SK-N-SH treated with all-trans-retinoic acid at 6 μM for 48 hours (cell line): ENCODE measurements around the gene TMEM54.

Source experiments
- ATAC-seq: fragments of 200-7000 bp; cut with Tn5 transposase; 3 replicates; pipeline ENCODE4 v1.9.1; 2020; ENCODE audit warnings: mild to moderate bottlenecking, moderate library complexity
- ARNTL ChIP-seq: fragments of 450-650 bp; formaldehyde crosslinking; IDR thresholded peaks from 2 replicates; pipeline ENCODE4 v1.5.0; 2020; ENCODE audit warnings: low read depth, mild to moderate bottlenecking, moderate library complexity, borderline replicate concordance
- BACH2 ChIP-seq: fragments of 250-450 bp; sonication (Bioruptor Pico); IDR thresholded peaks from 2 replicates; pipeline ENCODE4 v1.9.0; 2021; ENCODE audit warnings: mild to moderate bottlenecking, borderline replicate concordance
- CSDC2 ChIP-seq: fragments of 250-450 bp; sonication (Bioruptor Pico); IDR thresholded peaks from 2 replicates; pipeline ENCODE4 v1.5.0; 2020; ENCODE audit warnings: mild to moderate bottlenecking, moderate library complexity
- ESRRG ChIP-seq: fragments of 250-450 bp; sonication (Bioruptor Pico); IDR thresholded peaks from 2 replicates; pipeline ENCODE4 v1.6.1; 2021; ENCODE audit warnings: mild to moderate bottlenecking
- GLIS3 ChIP-seq: fragments of 250-450 bp; sonication (Bioruptor Pico); IDR thresholded peaks from 2 replicates; pipeline ENCODE4 v1.5.0; 2020; ENCODE audit warnings: mild to moderate bottlenecking, moderate library complexity
- OSR1 ChIP-seq: fragments of 250-450 bp; sonication (Bioruptor Pico); IDR thresholded peaks from 2 replicates; pipeline ENCODE4 v1.8.0; 2022; ENCODE audit warnings: moderate library complexity, mild to moderate bottlenecking, inconsistent platforms
- PPARA ChIP-seq: fragments of 250-450 bp; sonication (Bioruptor Pico); IDR thresholded peaks from 2 replicates; pipeline ENCODE4 v1.5.0; 2020; ENCODE audit warnings: mild to moderate bottlenecking, borderline replicate concordance
- RARB ChIP-seq: fragments of 250-450 bp; sonication (Bioruptor Pico); IDR thresholded peaks from 2 replicates; pipeline ENCODE4 v1.8.0; 2021; ENCODE audit warnings: mild to moderate bottlenecking, moderate library complexity
- SNAI2 ChIP-seq: fragments of 250-450 bp; sonication (Bioruptor Pico); IDR thresholded peaks from 2 replicates; pipeline ENCODE4 v1.5.0; 2020; ENCODE audit warnings: mild to moderate bottlenecking, moderate library complexity
- TCF4 ChIP-seq: fragments of 250-450 bp; sonication (Bioruptor Pico); IDR thresholded peaks from 2 replicates; pipeline ENCODE4 v1.8.0; 2021; ENCODE audit warnings: mild to moderate bottlenecking, moderate library complexity, borderline replicate concordance
- TOX ChIP-seq: fragments of 250-450 bp; sonication (Bioruptor Pico); IDR thresholded peaks from 2 replicates; pipeline ENCODE4 v1.8.0; 2021; ENCODE audit warnings: mild to moderate bottlenecking, moderate library complexity, borderline replicate concordance
- ZFP3 ChIP-seq: fragments of 250-450 bp; sonication (Bioruptor Pico); IDR thresholded peaks from 2 replicates; pipeline ENCODE4 v1.5.0; 2020; ENCODE audit warnings: mild to moderate bottlenecking, moderate library complexity
- ZFP30 ChIP-seq: fragments of 450-650 bp; formaldehyde crosslinking; IDR thresholded peaks from 2 replicates; pipeline ENCODE4 v1.5.0; 2022; ENCODE audit warnings: mild to moderate bottlenecking, moderate library complexity
- ZNF565 ChIP-seq: fragments of 450-650 bp; formaldehyde crosslinking; conservative IDR thresholded peaks from 2 replicates; pipeline ENCODE4 v1.5.0; 2020; ENCODE audit warnings: low read depth, mild to moderate bottlenecking, moderate library complexity
- ZNF70 ChIP-seq: fragments of 450-650 bp; formaldehyde crosslinking; IDR thresholded peaks from 2 replicates; pipeline ENCODE4 v1.5.0; 2020; ENCODE audit warnings: mild to moderate bottlenecking, moderate library complexity
- ZNF8 ChIP-seq: fragments of 450-650 bp; formaldehyde crosslinking; IDR thresholded peaks from 2 replicates; pipeline ENCODE4 v1.5.0; 2020; ENCODE audit warnings: mild to moderate bottlenecking, moderate library complexity
- TF ChIP-seq, protein P1 (sequence below): fragments of 250-450 bp; sonication (Bioruptor Pico); IDR thresholded peaks from 2 replicates; pipeline ENCODE4 v1.8.0; 2020; ENCODE audit warnings: mild to moderate bottlenecking, moderate library complexity, borderline replicate concordance
- TF ChIP-seq, protein P2 (sequence below): fragments of 250-450 bp; sonication (Bioruptor Pico); IDR thresholded peaks from 2 replicates; pipeline ENCODE4 v1.5.1; 2020; ENCODE audit warnings: low read depth, mild to moderate bottlenecking, moderate library complexity
- TF ChIP-seq, protein P3 (sequence below): fragments of 250-450 bp; sonication (Bioruptor Pico); IDR thresholded peaks from 2 replicates; pipeline ENCODE4 v1.5.1; 2021; ENCODE audit warnings: mild to moderate bottlenecking, moderate library complexity
- TF ChIP-seq, protein P4 (sequence below): fragments of 250-450 bp; sonication (Bioruptor Pico); IDR thresholded peaks from 2 replicates; pipeline ENCODE4 v1.8.0; 2021; ENCODE audit warnings: low read depth, mild to moderate bottlenecking, moderate library complexity, borderline replicate concordance

The TMEM54 gene

DNA sequence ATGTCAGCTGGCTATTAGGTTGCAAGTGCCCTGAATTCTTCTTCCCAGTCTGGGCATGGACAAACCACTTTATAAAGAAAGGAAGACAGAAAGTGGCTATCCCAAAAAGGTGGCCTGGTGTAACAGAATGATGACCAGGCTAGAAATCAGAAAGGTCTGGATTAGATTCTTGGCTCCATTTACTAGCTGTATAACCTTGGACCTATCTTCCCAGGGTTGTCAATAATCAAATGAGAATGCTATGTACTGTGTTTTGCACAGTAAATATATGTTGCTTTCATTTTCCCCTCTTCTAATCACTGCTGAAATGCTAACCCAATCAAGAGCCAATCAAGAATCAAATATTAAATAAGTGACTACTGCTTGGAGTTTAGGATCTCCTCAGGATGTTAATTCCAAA is 43.0 kb upstream of the TMEM54 start:
- ATAC-seq: no peak
- TF ChIP-seq ZFP30 (CRISPR knock-in tag): no peak
- no peak for TF ChIP-seq PPARA
- TF ChIP-seq, protein P1, sequence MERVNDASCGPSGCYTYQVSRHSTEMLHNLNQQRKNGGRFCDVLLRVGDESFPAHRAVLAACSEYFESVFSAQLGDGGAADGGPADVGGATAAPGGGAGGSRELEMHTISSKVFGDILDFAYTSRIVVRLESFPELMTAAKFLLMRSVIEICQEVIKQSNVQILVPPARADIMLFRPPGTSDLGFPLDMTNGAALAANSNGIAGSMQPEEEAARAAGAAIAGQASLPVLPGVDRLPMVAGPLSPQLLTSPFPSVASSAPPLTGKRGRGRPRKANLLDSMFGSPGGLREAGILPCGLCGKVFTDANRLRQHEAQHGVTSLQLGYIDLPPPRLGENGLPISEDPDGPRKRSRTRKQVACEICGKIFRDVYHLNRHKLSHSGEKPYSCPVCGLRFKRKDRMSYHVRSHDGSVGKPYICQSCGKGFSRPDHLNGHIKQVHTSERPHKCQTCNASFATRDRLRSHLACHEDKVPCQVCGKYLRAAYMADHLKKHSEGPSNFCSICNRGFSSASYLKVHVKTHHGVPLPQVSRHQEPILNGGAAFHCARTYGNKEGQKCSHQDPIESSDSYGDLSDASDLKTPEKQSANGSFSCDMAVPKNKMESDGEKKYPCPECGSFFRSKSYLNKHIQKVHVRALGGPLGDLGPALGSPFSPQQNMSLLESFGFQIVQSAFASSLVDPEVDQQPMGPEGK: no peak
- TF ChIP-seq, protein P2, sequence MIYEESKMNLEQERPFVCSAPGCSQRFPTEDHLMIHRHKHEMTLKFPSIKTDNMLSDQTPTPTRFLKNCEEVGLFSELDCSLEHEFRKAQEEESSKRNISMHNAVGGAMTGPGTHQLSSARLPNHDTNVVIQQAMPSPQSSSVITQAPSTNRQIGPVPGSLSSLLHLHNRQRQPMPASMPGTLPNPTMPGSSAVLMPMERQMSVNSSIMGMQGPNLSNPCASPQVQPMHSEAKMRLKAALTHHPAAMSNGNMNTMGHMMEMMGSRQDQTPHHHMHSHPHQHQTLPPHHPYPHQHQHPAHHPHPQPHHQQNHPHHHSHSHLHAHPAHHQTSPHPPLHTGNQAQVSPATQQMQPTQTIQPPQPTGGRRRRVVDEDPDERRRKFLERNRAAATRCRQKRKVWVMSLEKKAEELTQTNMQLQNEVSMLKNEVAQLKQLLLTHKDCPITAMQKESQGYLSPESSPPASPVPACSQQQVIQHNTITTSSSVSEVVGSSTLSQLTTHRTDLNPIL (CRISPR knock-in tag): no peak
- TF ChIP-seq TOX: no peak
- no peak for TF ChIP-seq ZFP3
- no peak for TF ChIP-seq ZNF565 (CRISPR knock-in tag)

DNA sequence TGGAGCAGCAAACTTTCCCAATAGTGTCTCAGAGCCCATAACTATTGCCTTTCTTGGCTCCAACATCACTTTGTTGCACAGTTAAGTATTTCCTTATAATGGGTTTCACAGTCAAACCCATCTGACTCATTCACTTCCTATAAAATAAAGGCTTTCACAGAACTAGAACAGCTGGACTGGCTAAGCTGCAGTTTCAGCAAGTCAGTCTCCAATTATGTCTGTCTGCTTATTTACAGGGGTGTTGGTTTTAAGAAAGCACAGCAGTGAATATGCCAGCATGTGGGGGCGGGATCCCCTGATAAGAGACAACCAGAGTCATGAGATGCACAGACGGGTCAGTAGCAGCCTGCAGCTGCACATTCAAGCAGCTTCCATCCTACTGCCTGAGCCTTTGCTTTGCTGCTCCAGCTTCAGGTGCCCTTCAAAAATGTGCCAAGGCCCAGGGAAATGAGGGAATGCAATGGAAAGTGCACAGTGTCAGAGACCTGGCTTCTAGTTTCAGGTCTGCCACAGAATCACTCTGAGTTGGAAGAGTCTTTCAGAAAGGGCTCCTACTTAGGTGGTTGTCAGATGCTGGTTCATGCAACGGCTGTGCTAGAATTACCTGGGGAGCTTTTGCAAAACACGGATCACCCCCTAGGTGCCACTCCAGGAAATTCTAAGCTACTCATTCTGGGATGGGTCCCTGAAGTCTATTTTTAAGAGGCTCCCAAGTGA is 38.6 kb upstream of the TMEM54 start:
- ATAC-seq: no peak
- no peak for TF ChIP-seq SNAI2
- TF ChIP-seq OSR1: no peak
- TF ChIP-seq ARNTL (CRISPR knock-in tag): no peak
- TF ChIP-seq BACH2 (CRISPR knock-in tag): no peak
- no peak for TF ChIP-seq ZFP3
- TF ChIP-seq, protein P3, sequence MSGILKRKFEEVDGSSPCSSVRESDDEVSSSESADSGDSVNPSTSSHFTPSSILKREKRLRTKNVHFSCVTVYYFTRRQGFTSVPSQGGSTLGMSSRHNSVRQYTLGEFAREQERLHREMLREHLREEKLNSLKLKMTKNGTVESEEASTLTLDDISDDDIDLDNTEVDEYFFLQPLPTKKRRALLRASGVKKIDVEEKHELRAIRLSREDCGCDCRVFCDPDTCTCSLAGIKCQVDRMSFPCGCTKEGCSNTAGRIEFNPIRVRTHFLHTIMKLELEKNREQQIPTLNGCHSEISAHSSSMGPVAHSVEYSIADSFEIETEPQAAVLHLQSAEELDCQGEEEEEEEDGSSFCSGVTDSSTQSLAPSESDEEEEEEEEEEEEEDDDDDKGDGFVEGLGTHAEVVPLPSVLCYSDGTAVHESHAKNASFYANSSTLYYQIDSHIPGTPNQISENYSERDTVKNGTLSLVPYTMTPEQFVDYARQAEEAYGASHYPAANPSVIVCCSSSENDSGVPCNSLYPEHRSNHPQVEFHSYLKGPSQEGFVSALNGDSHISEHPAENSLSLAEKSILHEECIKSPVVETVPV (CRISPR knock-in tag): no peak
- no peak for TF ChIP-seq ZNF70 (CRISPR knock-in tag)
- TF ChIP-seq, protein P4, sequence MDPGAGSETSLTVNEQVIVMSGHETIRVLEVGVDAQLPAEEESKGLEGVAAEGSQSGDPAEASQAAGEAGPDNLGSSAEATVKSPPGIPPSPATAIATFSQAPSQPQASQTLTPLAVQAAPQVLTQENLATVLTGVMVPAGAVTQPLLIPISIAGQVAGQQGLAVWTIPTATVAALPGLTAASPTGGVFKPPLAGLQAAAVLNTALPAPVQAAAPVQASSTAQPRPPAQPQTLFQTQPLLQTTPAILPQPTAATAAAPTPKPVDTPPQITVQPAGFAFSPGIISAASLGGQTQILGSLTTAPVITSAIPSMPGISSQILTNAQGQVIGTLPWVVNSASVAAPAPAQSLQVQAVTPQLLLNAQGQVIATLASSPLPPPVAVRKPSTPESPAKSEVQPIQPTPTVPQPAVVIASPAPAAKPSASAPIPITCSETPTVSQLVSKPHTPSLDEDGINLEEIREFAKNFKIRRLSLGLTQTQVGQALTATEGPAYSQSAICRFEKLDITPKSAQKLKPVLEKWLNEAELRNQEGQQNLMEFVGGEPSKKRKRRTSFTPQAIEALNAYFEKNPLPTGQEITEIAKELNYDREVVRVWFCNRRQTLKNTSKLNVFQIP (CRISPR knock-in tag): no peak
- no peak for TF ChIP-seq TOX
- TF ChIP-seq TCF4 (CRISPR knock-in tag): no peak
- TF ChIP-seq, protein P1: no peak
- no peak for TF ChIP-seq RARB (CRISPR knock-in tag)
- TF ChIP-seq, all 23 proteins: peak for 0

DNA sequence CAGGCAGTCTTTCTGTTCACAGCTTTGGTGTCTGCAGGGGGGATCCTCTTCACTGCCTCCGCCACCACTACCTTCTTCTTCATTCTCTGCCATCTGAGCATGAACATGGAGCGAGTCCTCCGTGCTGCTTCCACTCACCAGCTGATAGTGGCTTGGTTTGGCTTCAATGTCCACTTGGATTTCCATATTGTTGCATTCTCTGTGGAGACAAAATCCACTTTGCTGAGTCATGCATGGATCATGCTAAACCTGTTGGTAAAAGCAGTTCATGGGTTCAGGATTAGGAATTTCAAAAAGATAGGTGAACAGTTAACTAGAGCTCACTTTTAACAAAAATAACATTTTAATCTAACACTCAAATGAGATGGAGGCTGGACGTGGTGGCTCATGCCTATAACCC is 35.9 kb upstream of the TMEM54 start:
- no peak for ATAC-seq
- TF ChIP-seq TCF4 (CRISPR knock-in tag): no peak
- TF ChIP-seq ARNTL (CRISPR knock-in tag): no peak
- TF ChIP-seq GLIS3 (CRISPR knock-in tag): no peak
- TF ChIP-seq, protein P2 (CRISPR knock-in tag): no peak
- no peak for TF ChIP-seq ESRRG (CRISPR knock-in tag)
- TF ChIP-seq, protein P1: no peak
- no peak for TF ChIP-seq ZNF8 (CRISPR knock-in tag)
- TF ChIP-seq, protein P4 (CRISPR knock-in tag): no peak
- no peak for TF ChIP-seq ZFP30 (CRISPR knock-in tag)
- no peak for TF ChIP-seq BACH2 (CRISPR knock-in tag)
- TF ChIP-seq ZFP3: no peak
- no peak for TF ChIP-seq CSDC2 (CRISPR knock-in tag)
- TF ChIP-seq SNAI2: no peak
